OCI-LY1 (cell line): ENCODE results near the gene SOX9.

ENCODE experiments used
- CTCF ChIP-seq: fragments of 200-600 bp; sonication (generic), shearing (Covaris generic); IDR thresholded peaks from 2 replicates; pipeline ENCODE4 v1.5.1; 2017; ENCODE audit warnings: mild to moderate bottlenecking, antibody characterized with exemption, low read length, moderate library complexity, mixed read lengths
- EZH2 ChIP-seq: fragments of 200-600 bp; sonication (generic), shearing (Covaris generic); IDR thresholded peaks from 2 replicates; pipeline ENCODE4 v1.8.0; 2017; ENCODE audit warnings: borderline replicate concordance, mixed run types, mild to moderate bottlenecking, antibody characterized with exemption, low read length, moderate library complexity, mixed read lengths

- TF ChIP-seq CTCF = no peak
- no peak for TF ChIP-seq EZH2
Measured at GRCh38 chr17:72164158-72164739, 43.4 kb downstream of the SOX9 start.
